NCI-H345 treated with DMSO at 0.1 percent for 48 hours (cell line): ENCODE data around the gene RFXANK.
A peak's percentile ranks its signal among the peaks of the same experiment; 100 is the strongest.
"Not testable (repeated sequence)": the region's sequence is repeated elsewhere in the genome, so short reads cannot be mapped to it uniquely, and the experiment has no call there.

Experiments
- DNase-seq: peaks from one replicate; lab custom pipeline; 2025; ENCODE audit not compliant: unreplicated experiment; lab: John Stamatoyannopoulos, UW

The RFXANK gene

GRCh38 chr19:19170053-19170872 is 21.8 kb upstream of the RFXANK start, which contains the start of gene MEF2B:
Gene MEF2B (minus strand): TSS chr19:19170263. CDS start chr19:19150735, 19,528 bp downstream.
- peak; percentile 17 for DNase-seq

GRCh38 chr19:19170873-19171672 is 21.0 kb upstream of the RFXANK start:
- DNase-seq = no peak

- DNase-seq = no peak
Observed at GRCh38 chr19:19171821-19172532, 20.1 kb upstream of the RFXANK start.

- not testable (repeated sequence) for DNase-seq
Observed at GRCh38 chr19:19173243-19173642, 18.8 kb upstream of the RFXANK start.

GRCh38 chr19:19176950-19177349 is 15.1 kb upstream of the RFXANK start:
- no peak for DNase-seq

GRCh38 chr19:19179548-19180441 is 12.3 kb upstream of the RFXANK start:
- DNase-seq = no peak

GRCh38 chr19:19181488-19181998 is 10.5 kb upstream of the RFXANK start:
- DNase-seq = no peak

- DNase-seq = no peak
Observed at GRCh38 chr19:19185853-19186740, 6.0 kb upstream of the RFXANK start.

GRCh38 chr19:19186742-19187141 is 5.3 kb upstream of the RFXANK start:
- DNase-seq = no peak

GRCh38 chr19:19191768-19192077 is 335 bp upstream of the RFXANK start:
- no peak for DNase-seq

GRCh38 chr19:19192910-19193423 is 909 bp downstream of the RFXANK start:
- DNase-seq = no peak

- no peak for DNase-seq
Observed at GRCh38 chr19:19193926-19194325, 1.9 kb downstream of the RFXANK start.

- no peak for DNase-seq
Observed at GRCh38 chr19:19201697-19202630, 9.9 kb downstream of the RFXANK start.

GRCh38 chr19:19202707-19203011 is 10.6 kb downstream of the RFXANK start:
- no peak for DNase-seq

- DNase-seq = peak; percentile 74
Observed at GRCh38 chr19:19203012-19203856, 11.2 kb downstream of the RFXANK start, which contains the start of gene NR2C2AP. Gene NR2C2AP (minus strand): TSS chr19:19203414. CDS start chr19:19203060, 354 bp downstream.

- no peak for DNase-seq
Observed at GRCh38 chr19:19204181-19204580, 12.1 kb downstream of the RFXANK start.
